Activated T-cell treated with anti-CD3 and anti-CD28 coated beads, Interleukin-2, amount 50 U/mL, for 4 hours (primary cell): ENCODE results near the gene SFI1. TPM values are rescaled to one million over a fixed set of nuclear protein-coding genes. Genes with fewer than 3 reads are reported as not detected.
"Not testable (repeated sequence)": the region's sequence is repeated elsewhere in the genome, so short reads cannot be mapped to it uniquely, and the experiment has no call there.

Source experiments
- ATAC-seq, 2 donors: fragments of 200-7000 bp; cut with Tn5 transposase; one replicate each; pipeline ENCODE4 v1.10.0; 2021
- DNase-seq: peaks from one replicate; pipeline ENCODE4 v3.0.0-alpha.2; 2020
- H3K27me3 Mint-ChIP-seq: one replicate; pipeline ENCODE4 v1.8.0; 2021; ENCODE audit warnings: low read depth, mixed read lengths
- H3K36me3 Mint-ChIP-seq: one replicate; pipeline ENCODE4 v1.8.0; 2022; ENCODE audit warnings: mixed read lengths; ENCODE audit not compliant: insufficient read depth
- H3K4me1 Mint-ChIP-seq: one replicate; pipeline ENCODE4 v1.8.0; 2021; ENCODE audit warnings: low read depth, mixed read lengths
- H3K4me3 Mint-ChIP-seq: one replicate; pipeline ENCODE4 v1.8.0; 2021; ENCODE audit warnings: mild to moderate bottlenecking, moderate library complexity, mixed read lengths
- H3K9me3 Mint-ChIP-seq: one replicate; pipeline ENCODE4 v1.8.0; 2021; ENCODE audit warnings: mixed read lengths
- total RNA-seq, 3 donors: library from RNA; stranded (reverse); gene quantifications; one replicate each; pipeline ENCODE4 v1.2.1, GENCODE V29; 2021

Gene SFI1
- total RNA-seq, 3 donors from 2014 or later = 74.0 to 87.5 (median 77.6) TPM

DNA sequence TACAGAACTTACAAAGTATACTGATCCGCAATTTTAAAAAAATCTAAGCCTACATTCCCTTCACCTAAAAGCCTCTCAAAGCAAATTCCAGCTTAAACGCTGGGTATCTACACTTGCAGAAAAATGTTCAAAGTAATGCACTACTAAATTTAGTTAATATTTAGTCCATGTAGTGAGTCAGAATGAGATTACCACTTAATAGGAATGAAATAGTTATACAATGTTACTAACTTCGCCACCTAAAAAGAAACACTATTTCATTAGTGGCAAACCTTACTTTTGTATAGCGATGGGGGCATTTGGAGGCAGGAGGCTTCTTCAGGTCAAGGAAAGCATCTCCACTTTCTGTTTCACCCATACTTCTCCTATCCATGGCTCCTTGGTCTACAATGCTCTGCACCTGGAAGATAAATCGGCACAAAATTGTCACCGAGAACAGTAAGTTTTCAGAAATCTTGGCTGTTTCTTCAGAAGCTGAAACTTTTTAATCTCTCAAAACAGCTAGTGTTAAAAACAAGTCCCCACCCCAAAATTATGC is 7.9 kb upstream of the SFI1 start:
- ATAC-seq (no peak), DNase-seq (no peak)
- Mint-ChIP-seq H3K9me3 (no peaks in the 10 kb centered on the region), H3K27me3 (no peaks in the 10 kb centered on the region), H3K4me1 (peaks cover 45% of the 10 kb centered on the region), H3K4me3 (peak overlapping the region; percentile 87), H3K36me3 (peaks cover 28% of the 10 kb centered on the region)

DNA sequence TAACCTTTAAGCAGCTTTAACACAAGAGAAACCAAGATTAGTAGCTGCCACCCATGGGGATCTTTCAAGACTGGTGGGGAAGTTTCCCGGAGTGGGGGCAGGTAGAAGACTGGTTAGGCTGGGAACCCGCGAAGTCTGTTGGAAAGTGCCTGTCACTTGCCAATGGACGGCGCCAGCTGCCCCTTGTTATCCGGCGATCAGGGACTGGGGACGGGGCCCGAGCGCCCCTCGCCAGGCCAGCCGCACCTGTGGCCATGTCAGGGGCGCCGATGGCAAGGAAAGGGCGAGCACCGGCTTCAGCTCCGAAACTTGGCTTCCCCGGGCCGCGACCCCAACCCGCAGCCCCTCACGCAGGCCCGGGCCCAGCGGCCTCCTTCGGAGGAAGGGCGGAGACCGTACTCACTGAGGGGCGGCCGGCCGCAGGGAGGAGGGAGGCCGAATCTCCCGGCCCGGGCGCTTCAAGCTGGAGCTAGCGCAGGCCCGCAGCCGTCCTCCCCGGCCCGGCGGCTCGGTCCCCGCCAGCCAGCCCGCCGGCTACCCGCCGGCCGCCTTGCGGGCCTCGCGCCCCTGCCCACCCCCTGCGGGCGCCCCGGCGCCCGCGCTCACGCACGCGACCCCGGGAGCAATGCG is 7.2 kb upstream of the SFI1 start:
- no peaks in the 10 kb centered on the region for H3K27me3 Mint-ChIP-seq
- ATAC-seq (peak; percentile 34 to 37), DNase-seq (peak; percentile 17)
- peaks cover 41% of the 10 kb centered on the region for H3K4me1 Mint-ChIP-seq
- no peaks in the 10 kb centered on the region for H3K9me3 Mint-ChIP-seq
- H3K4me3 Mint-ChIP-seq = peak overlapping the region; percentile 87
- H3K36me3 Mint-ChIP-seq = peaks cover 21% of the 10 kb centered on the region

DNA sequence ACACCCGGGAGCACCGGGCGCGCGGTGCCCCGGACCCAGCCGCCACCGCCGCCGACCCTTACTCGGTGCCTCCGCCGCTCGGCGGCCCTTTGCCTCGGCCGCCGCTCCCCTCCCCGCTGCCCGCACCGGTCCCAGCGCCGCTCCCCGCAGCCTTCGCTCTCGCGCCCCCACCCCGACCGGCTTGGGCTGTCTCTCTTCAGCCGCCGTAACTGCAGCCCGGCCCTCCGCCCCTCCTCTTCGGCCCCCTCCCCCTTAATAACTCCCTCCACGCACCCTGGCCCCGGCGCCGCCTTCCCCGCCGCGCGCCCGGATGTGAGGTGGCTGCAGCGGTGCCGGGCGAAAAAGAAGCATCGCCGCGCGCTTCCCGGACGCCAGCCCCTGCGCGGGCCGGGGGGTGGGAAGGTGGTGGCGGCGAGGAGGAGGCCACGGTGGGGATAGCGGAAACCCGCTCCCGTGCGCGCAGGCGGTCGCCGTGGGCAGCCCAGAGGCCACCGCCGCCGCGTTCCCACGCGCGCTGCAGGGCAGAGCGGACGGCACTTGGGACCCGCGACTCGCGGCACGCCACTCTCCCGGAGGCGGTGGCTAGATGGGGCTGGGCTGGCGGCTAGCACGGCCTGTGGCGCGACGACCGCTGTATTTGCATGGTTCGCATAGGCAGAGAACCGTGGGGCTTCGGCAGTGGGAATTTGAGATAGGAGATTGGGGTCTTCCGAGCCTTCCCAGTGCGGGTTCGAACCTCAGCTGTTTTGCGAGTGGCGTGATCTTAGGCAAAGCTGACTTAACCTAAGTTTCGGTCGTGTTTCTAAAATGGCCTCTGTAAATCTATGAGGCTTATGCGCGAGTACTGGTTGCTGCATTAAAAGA is 6.5 kb upstream of the SFI1 start, which contains the start of gene EIF4ENIF1:
EIF4ENIF1 (minus strand) TSS at position 211 of the 864 bp plus-strand sequence. CDS start 1,124 bp downstream, outside the sequence.
- Mint-ChIP-seq H3K27me3 (no peaks in the 10 kb centered on the region), H3K4me1 (peaks cover 44% of the 10 kb centered on the region), H3K4me3 (peak within 1 kb of the TSS; percentile 90), H3K36me3 (peaks cover 16% of the 10 kb centered on the region), H3K9me3 (no peaks in the 10 kb centered on the region)
- peak; percentile 80 to 81 for ATAC-seq
- DNase-seq = peak; percentile 80

DNA sequence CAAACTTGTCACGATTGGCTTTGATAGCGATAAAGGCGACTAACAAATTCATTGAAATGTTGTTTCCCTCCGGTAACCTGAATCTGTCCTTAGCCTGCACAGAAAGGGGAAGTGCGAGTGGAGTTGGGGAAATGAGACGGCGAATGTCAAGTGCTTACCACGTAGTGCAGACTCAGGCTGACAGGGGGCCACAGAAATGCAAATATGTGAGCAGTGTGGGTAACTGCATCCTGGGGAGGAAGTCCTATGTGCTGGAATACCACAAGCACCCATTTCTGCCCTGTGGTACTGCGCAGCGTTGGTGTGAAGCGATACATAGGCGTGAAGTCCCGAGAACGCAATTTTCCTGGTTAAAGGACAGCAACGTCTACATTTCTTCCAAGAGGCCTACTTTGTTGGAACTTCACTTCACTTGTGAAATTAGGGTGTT is 5.8 kb upstream of the SFI1 start:
- Mint-ChIP-seq H3K4me3 (peak overlapping the region; percentile 90), H3K36me3 (peaks cover 10% of the 10 kb centered on the region), H3K4me1 (peaks cover 38% of the 10 kb centered on the region), H3K27me3 (no peaks in the 10 kb centered on the region), H3K9me3 (no peaks in the 10 kb centered on the region)
- DNase-seq = peak; percentile 24
- ATAC-seq = peak; percentile 67 to 69

DNA sequence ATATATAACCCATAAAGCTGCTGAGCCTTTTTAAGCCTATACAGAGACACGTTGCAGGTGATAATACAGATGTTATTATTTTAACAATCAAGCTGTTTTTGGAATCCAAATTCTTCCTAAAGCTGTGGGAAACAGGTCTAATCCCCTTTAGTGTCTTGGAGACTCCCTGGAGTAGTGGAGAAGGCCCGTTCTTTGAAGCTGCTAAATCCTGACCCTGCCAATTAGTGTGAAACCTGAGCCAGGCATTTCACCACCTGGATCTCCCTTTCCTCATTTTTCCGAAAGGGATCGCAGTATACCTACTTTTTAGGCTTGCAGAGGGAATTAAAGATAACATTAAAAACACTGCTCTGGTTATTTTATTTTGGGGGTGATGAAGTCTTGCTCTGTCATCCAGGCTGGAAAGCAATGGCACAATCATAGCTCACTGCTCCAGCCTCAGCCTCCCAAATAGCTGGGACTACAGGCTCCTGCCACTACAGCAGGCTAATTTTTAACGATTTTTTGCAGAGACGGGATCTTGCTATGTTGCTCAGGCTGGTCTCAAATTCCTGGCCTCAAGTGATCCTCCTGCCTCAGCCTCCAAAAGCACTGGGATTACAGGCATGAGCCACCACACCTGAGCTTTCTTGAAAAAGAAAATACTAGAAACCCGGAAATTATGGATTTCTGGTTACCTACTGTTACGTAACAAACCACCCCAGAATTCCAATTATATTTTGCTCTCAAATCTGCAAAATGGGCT is 4.9 kb upstream of the SFI1 start:
- ATAC-seq (no peak), DNase-seq (no peak)
- Mint-ChIP-seq H3K36me3 (peaks cover 8% of the 10 kb centered on the region), H3K9me3 (no peaks in the 10 kb centered on the region), H3K27me3 (no peaks in the 10 kb centered on the region), H3K4me3 (peak overlapping the region; percentile 90), H3K4me1 (peaks cover 44% of the 10 kb centered on the region)

DNA sequence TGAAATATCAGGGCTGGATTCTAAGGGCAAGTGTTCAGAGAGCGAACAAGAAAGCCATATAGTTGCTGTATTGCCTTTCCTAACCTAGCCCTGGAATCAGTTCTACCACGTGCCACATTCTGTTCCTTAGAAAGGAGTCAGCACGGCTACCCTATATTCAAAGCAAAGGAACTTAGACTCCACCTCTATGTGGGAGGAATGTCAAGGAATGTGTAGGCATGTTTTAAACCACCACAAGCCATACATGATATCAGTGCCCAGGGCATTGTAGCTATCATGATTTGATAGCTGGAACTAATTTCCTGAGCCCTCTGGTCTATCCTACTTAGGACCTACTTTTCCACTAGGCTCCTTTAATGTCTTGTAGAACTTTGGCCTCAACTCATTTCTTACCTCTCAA is 4.2 kb upstream of the SFI1 start:
- Mint-ChIP-seq H3K4me1 (peaks cover 41% of the 10 kb centered on the region), H3K9me3 (no peaks in the 10 kb centered on the region)

DNA sequence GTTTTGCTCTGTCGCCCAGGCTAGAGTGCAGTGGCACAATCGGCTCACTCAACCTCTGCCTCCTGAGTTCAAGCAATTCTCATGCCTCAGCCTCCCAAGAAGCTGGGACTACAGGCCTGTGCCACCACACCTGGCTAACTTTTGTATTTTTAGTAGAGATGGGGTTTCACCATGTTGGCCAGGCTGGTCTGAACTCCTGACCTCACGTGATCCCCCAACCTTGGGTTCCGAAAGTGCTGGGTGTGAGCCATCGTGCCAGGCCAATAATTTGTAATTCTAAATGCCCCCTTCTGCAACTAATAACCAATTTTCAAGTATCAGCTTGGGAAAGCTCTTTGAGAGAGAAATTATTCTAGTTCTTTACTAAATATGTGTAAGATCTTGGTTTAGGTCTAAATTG is 3.0 kb upstream of the SFI1 start:
- not testable (repeated sequence) for DNase-seq, H3K36me3 Mint-ChIP-seq, ATAC-seq, H3K9me3 Mint-ChIP-seq, H3K27me3 Mint-ChIP-seq, H3K4me3 Mint-ChIP-seq
- peaks cover 48% of the 10 kb centered on the region for H3K4me1 Mint-ChIP-seq

More for the DNA sequence above, 4.2 kb upstream of the SFI1 start:
- no peak for DNase-seq
- peaks cover 5% of the 10 kb centered on the region for H3K36me3 Mint-ChIP-seq
- no peaks in the 10 kb centered on the region for H3K27me3 Mint-ChIP-seq
- ATAC-seq = no peak
- peak overlapping the region; percentile 45 for H3K4me3 Mint-ChIP-seq

DNA sequence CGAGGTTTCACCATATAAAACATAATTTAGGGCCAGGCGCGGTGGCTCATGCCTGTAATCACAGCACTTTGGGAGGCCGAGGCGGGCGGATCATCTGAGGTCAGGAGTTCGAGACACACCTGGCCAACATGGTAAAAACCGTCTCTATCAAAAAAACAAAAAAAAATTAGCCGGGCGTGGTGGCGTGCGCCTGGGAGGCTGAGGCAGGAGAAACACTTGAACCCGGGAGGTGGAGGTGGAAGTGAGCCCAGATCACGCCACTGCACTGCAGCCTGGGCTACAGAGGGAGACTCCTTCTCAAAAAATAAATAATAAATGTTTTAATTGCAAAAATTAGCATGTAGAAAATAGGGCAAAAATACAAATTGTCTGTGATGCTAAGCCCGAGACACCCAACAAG is 993 bp upstream of the SFI1 start:
- H3K36me3 Mint-ChIP-seq = peaks cover 5% of the 10 kb centered on the region
- H3K9me3 Mint-ChIP-seq = no peaks in the 10 kb centered on the region
- peaks cover 51% of the 10 kb centered on the region for H3K4me1 Mint-ChIP-seq
- no peak for DNase-seq
- peak overlapping the region; percentile 96 for H3K4me3 Mint-ChIP-seq
- H3K27me3 Mint-ChIP-seq = no peaks in the 10 kb centered on the region
- no peak for ATAC-seq

DNA sequence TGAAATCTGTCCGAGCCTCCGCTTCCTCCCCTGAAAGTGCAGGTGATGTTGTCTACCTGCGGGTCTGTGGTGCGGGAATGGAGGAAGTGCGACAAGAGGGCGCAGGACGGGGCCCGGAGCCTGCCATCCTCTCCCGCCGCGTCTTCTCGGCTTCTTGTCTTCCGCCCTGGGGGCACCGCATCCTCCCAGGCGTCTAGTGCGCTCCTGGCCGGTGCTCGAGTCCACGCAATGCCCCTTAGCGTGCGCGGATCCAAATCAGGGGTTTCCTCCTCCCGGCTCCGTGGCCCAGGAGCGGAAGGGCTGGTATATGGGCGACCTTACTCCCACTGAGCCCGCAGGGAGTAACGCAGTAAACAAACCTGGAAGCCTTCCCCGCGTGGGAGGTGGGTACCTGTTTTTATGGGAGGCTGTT is 405 bp downstream of the SFI1 start:
- H3K4me3 Mint-ChIP-seq = peak overlapping the region; percentile 96
- H3K27me3 Mint-ChIP-seq = no peaks in the 10 kb centered on the region
- ATAC-seq = peak; percentile 35 to 36
- peaks cover 42% of the 10 kb centered on the region for H3K4me1 Mint-ChIP-seq
- peak; percentile 11 for DNase-seq
- peaks cover 5% of the 10 kb centered on the region for H3K36me3 Mint-ChIP-seq
- no peaks in the 10 kb centered on the region for H3K9me3 Mint-ChIP-seq

DNA sequence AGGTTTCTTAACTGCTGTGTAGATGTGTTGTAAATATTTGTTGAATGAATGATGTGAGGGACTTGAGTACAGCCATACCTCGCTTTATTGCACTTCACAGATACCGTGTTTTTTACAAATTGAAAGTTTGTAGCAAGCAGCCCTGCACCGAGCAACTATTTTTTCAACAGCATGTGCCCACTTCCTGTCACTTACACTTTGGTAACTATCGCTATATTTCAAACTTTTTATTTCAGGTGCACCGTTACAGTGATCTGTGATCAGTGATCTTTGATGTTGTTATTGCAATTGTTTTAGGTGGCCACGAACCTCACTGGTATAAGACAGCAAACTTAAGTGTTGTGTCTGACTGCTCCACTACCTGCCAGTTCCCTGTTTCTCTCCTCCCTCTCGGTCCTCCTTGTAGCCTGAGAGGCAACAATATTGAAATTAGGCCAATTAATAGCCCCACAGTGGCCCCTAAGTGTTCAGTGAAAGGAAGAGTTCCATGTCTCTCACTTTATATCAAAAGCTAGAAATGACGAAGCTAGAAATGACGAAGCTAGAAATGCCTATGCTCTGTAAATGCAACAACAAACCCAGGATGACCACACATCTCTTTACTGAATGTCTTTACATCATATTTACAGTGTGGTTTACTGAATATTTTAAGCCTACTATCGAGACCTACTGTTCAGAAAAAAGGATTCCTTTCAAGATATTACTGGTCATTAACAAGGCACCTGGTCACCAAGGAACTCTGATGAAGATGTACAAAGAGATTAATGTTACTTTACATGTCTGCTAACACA is 1.0 kb downstream of the SFI1 start:
- H3K27me3 Mint-ChIP-seq = no peaks in the 10 kb centered on the region
- peak overlapping the region; percentile 96 for H3K4me3 Mint-ChIP-seq
- H3K9me3 Mint-ChIP-seq = no peaks in the 10 kb centered on the region
- H3K4me1 Mint-ChIP-seq = peaks cover 43% of the 10 kb centered on the region
- no peak for DNase-seq
- peak; percentile 2 to 7 for ATAC-seq
- peaks cover 5% of the 10 kb centered on the region for H3K36me3 Mint-ChIP-seq

DNA sequence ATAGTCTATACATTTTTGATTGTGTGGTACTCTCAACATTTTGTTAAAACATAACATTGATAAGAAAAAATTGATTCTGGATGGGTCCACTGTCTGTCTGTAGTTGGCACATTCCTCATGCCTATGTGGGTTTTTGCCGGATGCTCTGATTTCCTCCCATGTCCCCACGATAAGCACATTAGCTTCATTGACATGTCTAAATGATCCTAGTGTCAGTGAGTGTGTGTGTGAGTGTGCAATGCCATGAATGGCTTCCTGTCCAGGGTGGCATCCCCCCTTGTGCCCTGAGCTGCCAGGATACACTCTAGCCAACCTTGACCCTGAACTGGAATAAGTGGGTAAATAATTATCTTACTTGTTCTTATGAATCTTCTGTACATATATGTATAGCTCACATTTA is 5.4 kb downstream of the SFI1 start:
- no peak for DNase-seq
- no peak for ATAC-seq
- H3K9me3 Mint-ChIP-seq = no peaks in the 10 kb centered on the region
- peaks cover 57% of the 10 kb centered on the region for H3K4me1 Mint-ChIP-seq
- peak overlapping the region; percentile 2 for H3K4me3 Mint-ChIP-seq
- no peaks in the 10 kb centered on the region for H3K27me3 Mint-ChIP-seq
- peaks cover 9% of the 10 kb centered on the region for H3K36me3 Mint-ChIP-seq

DNA sequence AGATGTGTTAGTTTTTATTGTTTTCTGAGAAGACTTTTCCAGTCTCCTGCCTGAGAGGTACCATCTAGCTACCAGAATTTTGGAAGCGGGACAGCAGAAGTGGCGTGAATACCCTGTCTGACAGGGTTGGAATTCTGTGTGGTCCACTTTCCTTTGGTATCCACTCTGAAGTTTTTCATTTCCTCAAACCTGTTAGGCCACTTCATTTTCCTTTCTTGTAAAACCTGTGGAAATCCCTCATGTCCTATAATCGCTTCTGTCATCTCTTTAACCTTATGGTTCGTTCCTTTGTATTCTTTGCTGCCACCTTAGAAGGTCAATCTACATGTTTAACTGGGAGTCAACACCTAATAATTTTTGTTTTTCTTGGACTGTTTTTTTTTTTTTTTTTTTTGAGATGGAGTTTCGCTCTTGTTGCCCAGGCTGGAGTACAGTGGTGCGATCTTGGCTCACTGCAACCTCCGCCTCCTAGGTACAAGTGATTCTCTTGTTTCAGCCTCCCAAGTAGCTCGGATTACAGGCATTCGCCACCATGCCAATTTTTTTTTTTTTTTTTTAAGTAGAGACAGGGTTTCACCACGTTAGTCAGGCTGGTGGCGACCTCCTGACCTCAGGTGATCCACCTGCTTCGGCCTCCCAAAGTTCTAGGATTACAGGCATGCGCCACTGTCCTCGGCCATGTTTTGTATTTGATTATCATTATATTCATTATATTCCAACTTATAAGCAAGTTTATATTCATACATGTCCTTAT is 7.1 kb downstream of the SFI1 start:
- ATAC-seq = no peak
- H3K4me3 Mint-ChIP-seq = no peak overlapping the region
- no peak for DNase-seq
- no peaks in the 10 kb centered on the region for H3K27me3 Mint-ChIP-seq
- peaks cover 58% of the 10 kb centered on the region for H3K4me1 Mint-ChIP-seq
- H3K36me3 Mint-ChIP-seq = peaks cover 21% of the 10 kb centered on the region
- peaks cover 6% of the 10 kb centered on the region for H3K9me3 Mint-ChIP-seq

DNA sequence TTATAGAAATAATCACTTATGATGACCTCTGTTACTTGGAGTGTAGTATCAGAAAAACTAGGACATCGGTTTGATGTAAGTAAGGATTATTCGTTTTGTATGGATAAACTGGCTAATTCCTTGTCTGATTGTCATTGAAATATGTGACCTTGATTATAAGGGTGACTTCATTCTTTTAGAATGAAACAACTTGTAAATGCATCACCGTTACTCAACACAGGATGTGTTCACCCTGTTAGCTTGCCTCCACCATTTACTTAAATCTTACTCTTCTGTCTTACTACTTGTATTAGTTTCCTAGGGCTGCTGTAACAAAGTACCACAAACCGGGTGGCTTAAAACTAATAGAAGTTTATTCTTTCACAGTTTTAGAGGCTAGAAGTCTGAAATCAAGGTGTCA is 7.9 kb downstream of the SFI1 start:
- Mint-ChIP-seq H3K4me3 (no peak overlapping the region), H3K36me3 (peaks cover 27% of the 10 kb centered on the region), H3K4me1 (peaks cover 61% of the 10 kb centered on the region), H3K27me3 (no peaks in the 10 kb centered on the region), H3K9me3 (peaks cover 6% of the 10 kb centered on the region)
- ATAC-seq = peak in 1 of 2 donors; percentile 40
- DNase-seq = no peak
